ENCODE measurements around the gene EPB41L5.
A peak's percentile ranks its signal among the peaks of the same experiment; 100 is the strongest.
"Not testable (repeated sequence)": the region's sequence is repeated elsewhere in the genome, so short reads cannot be mapped to it uniquely, and the experiment has no call there.

EPB41L5 gene

GRCh38 chr2:120148229-120148628 is 135.4 kb downstream of the EPB41L5 start:
- no peak for DNase-seq

- no peak for DNase-seq
Measured at GRCh38 chr2:120148669-120149068, 135.8 kb downstream of the EPB41L5 start.

- no peak for DNase-seq
Measured at GRCh38 chr2:120149406-120149805, 136.5 kb downstream of the EPB41L5 start.

- no peak for DNase-seq
Measured at GRCh38 chr2:120150040-120150482, 137.2 kb downstream of the EPB41L5 start.

GRCh38 chr2:120155308-120155707 is 142.4 kb downstream of the EPB41L5 start:
- no peak for DNase-seq

- not testable (repeated sequence) for DNase-seq
Measured at GRCh38 chr2:120158658-120159057, 145.8 kb downstream of the EPB41L5 start.

- DNase-seq: no peak
Measured at GRCh38 chr2:120161190-120161589, 148.3 kb downstream of the EPB41L5 start.

GRCh38 chr2:120162716-120163115 is 149.8 kb downstream of the EPB41L5 start:
- no peak for DNase-seq

GRCh38 chr2:120167272-120167671 is 154.4 kb downstream of the EPB41L5 start:
- DNase-seq: no peak

GRCh38 chr2:120169020-120169419 is 156.1 kb downstream of the EPB41L5 start:
- DNase-seq: no peak

GRCh38 chr2:120174963-120175581 is 162.2 kb downstream of the EPB41L5 start:
- DNase-seq: no peak

GRCh38 chr2:120176526-120176925 is 163.6 kb downstream of the EPB41L5 start:
- no peak for DNase-seq

GRCh38 chr2:120177001-120177621 is 164.2 kb downstream of the EPB41L5 start:
- peak; percentile 94 for DNase-seq

GRCh38 chr2:120177973-120178372 is 165.1 kb downstream of the EPB41L5 start:
- no peak for DNase-seq

GRCh38 chr2:120179396-120179795 is 166.5 kb downstream of the EPB41L5 start:
- no peak for DNase-seq

GRCh38 chr2:120180066-120180465 is 167.2 kb downstream of the EPB41L5 start:
- no peak for DNase-seq

- no peak for DNase-seq
Measured at GRCh38 chr2:120182019-120182560, 169.2 kb downstream of the EPB41L5 start.

- DNase-seq: no peak
Measured at GRCh38 chr2:120189189-120189588, 176.3 kb downstream of the EPB41L5 start.

GRCh38 chr2:120192280-120192679 is 179.4 kb downstream of the EPB41L5 start:
- DNase-seq: no peak

GRCh38 chr2:120195553-120195952 is 182.7 kb downstream of the EPB41L5 start:
- DNase-seq: no peak

- not testable (repeated sequence) for DNase-seq
Measured at GRCh38 chr2:120199817-120200459, 187.1 kb downstream of the EPB41L5 start.

- no peak for DNase-seq
Measured at GRCh38 chr2:120203251-120204021, 190.6 kb downstream of the EPB41L5 start.

- DNase-seq: no peak
Measured at GRCh38 chr2:120204022-120204405, 191.1 kb downstream of the EPB41L5 start.

Data from activated CD8-positive, alpha-beta memory T cell treated with anti-CD3 and anti-CD28 coated beads for 24 hours (primary cell).